Memory B cell (primary cell): Measurements from ENCODE around the gene SLC9A4.

Source experiments
- ATAC-seq: fragments of 150-1000 bp; cut with Tn5 transposase; 2 replicates; pipeline ENCODE4 v1.10.0; 2021; ENCODE audit warnings: low read depth, mild to moderate bottlenecking, moderate library complexity
- DNase-seq, 2 donors: peaks; one replicate each; pipeline ENCODE4 v3.0.0; 2022; ENCODE audit warnings: low spot score in 2 of 2
- H3K27ac Mint-ChIP-seq: one replicate; pipeline ENCODE4 v1.8.0; 2022; ENCODE audit warnings: mild to moderate bottlenecking, moderate library complexity, mixed read lengths
- H3K27me3 Mint-ChIP-seq: one replicate; pipeline ENCODE4 v1.8.0; 2022; ENCODE audit warnings: mixed read lengths
- H3K36me3 Mint-ChIP-seq: one replicate; pipeline ENCODE4 v1.8.0; 2022; ENCODE audit warnings: mild to moderate bottlenecking, mixed read lengths
- H3K4me1 Mint-ChIP-seq: one replicate; pipeline ENCODE4 v1.8.0; 2022; ENCODE audit warnings: mixed read lengths
- H3K4me3 Mint-ChIP-seq: one replicate; pipeline ENCODE4 v1.8.0; 2022; ENCODE audit warnings: mild to moderate bottlenecking, moderate library complexity, mixed read lengths
- H3K9me3 Mint-ChIP-seq: one replicate; pipeline ENCODE4 v1.8.0; 2022; ENCODE audit warnings: mixed read lengths

SLC9A4 gene

GRCh38 chr2:102575888-102576287, 102.9 kb downstream of the SLC9A4 start:
- no peak overlapping the region for H3K4me3 Mint-ChIP-seq

GRCh38 chr2:102578376-102578775, 105.3 kb downstream of the SLC9A4 start:
- ATAC-seq (no peak), DNase-seq (no peak)
- H3K4me3 Mint-ChIP-seq = no peak overlapping the region
- peaks cover 11% of the 10 kb centered on the region for H3K9me3 Mint-ChIP-seq
- H3K4me1 Mint-ChIP-seq = peaks cover 2% of the 10 kb centered on the region
- H3K36me3 Mint-ChIP-seq = peaks cover 2% of the 10 kb centered on the region
- no peak overlapping the region for H3K27ac Mint-ChIP-seq
- H3K27me3 Mint-ChIP-seq = peaks cover 4% of the 10 kb centered on the region

More at GRCh38 chr2:102575888-102576287, 102.9 kb downstream of the SLC9A4 start:
- no peak for DNase-seq
- no peaks in the 10 kb centered on the region for H3K4me1 Mint-ChIP-seq
- peaks cover 12% of the 10 kb centered on the region for H3K9me3 Mint-ChIP-seq
- H3K36me3 Mint-ChIP-seq = peaks cover under 1% of the 10 kb centered on the region
- peaks cover 4% of the 10 kb centered on the region for H3K27me3 Mint-ChIP-seq
- no peak overlapping the region for H3K27ac Mint-ChIP-seq
- ATAC-seq = no peak

DNA sequence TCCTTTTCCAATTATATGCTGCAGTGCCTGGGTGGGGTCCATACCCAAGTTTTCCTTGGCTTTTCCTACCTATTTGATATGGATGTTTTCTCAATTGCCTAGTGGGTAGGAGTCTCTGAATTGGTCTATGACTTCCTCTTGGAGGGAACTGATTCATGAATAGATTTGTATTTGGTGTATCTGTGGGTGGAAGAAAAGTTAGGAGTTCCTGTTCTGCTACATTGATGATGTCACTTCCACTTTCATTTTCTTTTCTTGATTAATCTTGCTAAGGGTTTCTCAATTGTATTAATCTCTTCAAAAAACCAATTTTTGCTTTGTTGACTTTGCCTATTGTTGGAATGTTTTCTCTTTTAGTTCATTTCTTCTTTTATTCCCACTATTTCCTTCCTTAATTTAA, 108.9 kb downstream of the SLC9A4 start:
- DNase-seq (no peak), ATAC-seq (peak; percentile 37)
- H3K27ac Mint-ChIP-seq = no peak overlapping the region
- H3K4me3 Mint-ChIP-seq = peak overlapping the region; percentile 68
- peaks cover 3% of the 10 kb centered on the region for H3K36me3 Mint-ChIP-seq
- H3K27me3 Mint-ChIP-seq = peaks cover 4% of the 10 kb centered on the region
- peaks cover 2% of the 10 kb centered on the region for H3K4me1 Mint-ChIP-seq
- H3K9me3 Mint-ChIP-seq = peaks cover 11% of the 10 kb centered on the region

DNA sequence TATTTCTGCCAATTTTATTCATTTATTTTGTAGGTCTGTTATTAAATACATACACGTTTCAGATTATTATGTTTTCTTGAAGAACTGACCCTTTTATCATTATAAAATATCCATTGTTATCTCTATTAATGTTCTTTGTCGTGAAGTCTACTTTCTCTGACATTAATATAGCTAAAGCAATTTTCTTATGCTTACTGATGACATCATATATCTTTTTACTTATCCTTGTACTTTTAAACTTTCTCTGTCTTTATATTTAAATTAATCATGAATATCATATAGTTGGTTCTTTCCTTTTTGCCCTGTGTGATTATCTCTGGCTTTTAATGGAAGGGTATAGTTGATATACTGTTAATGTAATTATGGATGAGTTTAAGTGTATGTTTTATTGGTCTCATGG, 109.8 kb downstream of the SLC9A4 start:
- Mint-ChIP-seq H3K27ac (no peak overlapping the region), H3K9me3 (peaks cover 9% of the 10 kb centered on the region), H3K4me3 (no peak overlapping the region), H3K36me3 (peaks cover 3% of the 10 kb centered on the region), H3K27me3 (peaks cover 4% of the 10 kb centered on the region), H3K4me1 (peaks cover 2% of the 10 kb centered on the region)
- DNase-seq (no peak), ATAC-seq (no peak)
